K562 (cell line): Measurements from ENCODE around the gene ARAF. TPM values are rescaled to one million over a fixed set of nuclear protein-coding genes. Genes with fewer than 3 reads are reported as not detected.

ENCODE experiments used
- ASH1L ChIP-seq: fragments of 450-650 bp; IDR thresholded peaks from 2 replicates; pipeline ENCODE4 v1.6.1; 2018; ENCODE audit warnings: borderline replicate concordance, mild to moderate bottlenecking, low read depth; ENCODE audit not compliant: partially characterized antibody
- CEBPB ChIP-seq: fragments of 450-650 bp; IDR thresholded peaks from 2 replicates; pipeline ENCODE4 v1.6.1; 2016; ENCODE audit warnings: missing genetic modification characterization, missing compliant biosample characterization
- FOXK2 ChIP-seq, 2 experiments: fragments of 450-650 bp; IDR thresholded peaks in 1 of 2; conservative IDR thresholded peaks in 1 of 2; 2 replicates each; pipeline ENCODE4 v1.6.1; 2016; ENCODE audit warnings: low read depth in 2 of 2, mild to moderate bottlenecking in 1 of 2
- HNRNPL ChIP-seq: fragments of 200-400 bp; formaldehyde crosslinking; IDR thresholded peaks from 2 replicates; pipeline ENCODE4 v1.6.1; 2017; ENCODE audit warnings: low read depth, mild to moderate bottlenecking, low read length
- MLLT1 ChIP-seq, 2 experiments: fragments of 450-650 bp; IDR thresholded peaks; 2 replicates each; pipeline ENCODE4 v1.6.1; 2016
- PHB ChIP-seq: fragments of 250-450 bp; sonication (Bioruptor Pico); IDR thresholded peaks from 2 replicates; pipeline ENCODE4 v1.5.0; 2021
- POLR2A ChIP-seq: fragments of 450-650 bp; conservative IDR thresholded peaks from 2 replicates; pipeline ENCODE4 v1.6.1; 2016
- POLR2AphosphoS5 ChIP-seq: IDR thresholded peaks from 2 replicates; pipeline ENCODE4 v1.6.1; 2011; ENCODE audit warnings: mild to moderate bottlenecking, low read depth, low read length, moderate library complexity; ENCODE audit not compliant: control insufficient read depth, insufficient read depth
- PRPF4 ChIP-seq: fragments of 200-400 bp; formaldehyde crosslinking; IDR thresholded peaks from one replicate; pipeline ENCODE4 v1.6.1; 2017; ENCODE audit warnings: low read length, low read depth, mild to moderate bottlenecking; ENCODE audit not compliant: insufficient read depth, poor library complexity, severe bottlenecking
- PTTG1 ChIP-seq: fragments of 450-650 bp; IDR thresholded peaks from 2 replicates; pipeline ENCODE4 v1.6.1; 2016; ENCODE audit warnings: low read depth, mild to moderate bottlenecking, missing genetic modification characterization, missing compliant biosample characterization
- SUPT5H ChIP-seq: fragments of 450-650 bp; IDR thresholded peaks from 2 replicates; pipeline ENCODE4 v1.6.1; 2016
- TCF7 ChIP-seq: sonication (generic); IDR thresholded peaks from 2 replicates; pipeline ENCODE4 v1.6.1; 2016; ENCODE audit warnings: antibody characterized with exemption, borderline replicate concordance
- VEZF1 ChIP-seq: fragments of 200-800 bp; sonication (Bioruptor generic); IDR thresholded peaks from 2 replicates; pipeline ENCODE4 v1.6.1; 2017; ENCODE audit warnings: missing genetic modification characterization, missing compliant biosample characterization
- ZNF431 ChIP-seq: sonication (generic); formaldehyde crosslinking; IDR thresholded peaks from 2 replicates; pipeline ENCODE4 v1.8.0; 2022; ENCODE audit warnings: mild to moderate bottlenecking, missing genetic modification reagents
- polyA plus RNA-seq, 8 experiments: library from polyadenylated mRNA; depleted of rRNA in 4 of 8; stranded (reverse) in 5 of 8; unstranded in 3 of 8; fragments of >200 nt; fragmentation: Nextera tagmentation in 2 of 8; fragmentation: Illumina TruSeq in 1 of 8; extraction: Ambion mirVana in 2 of 8; extraction: Trizol in 1 of 8; gene quantifications; 2 replicates each; pipeline versions ENCODE4 v1.2.1 to v1.2.3, GENCODE V29; 2011 to 2014; ENCODE audit warnings: inconsistent platforms in 1 of 8, missing spikeins in 1 of 8
- total RNA-seq, 7 experiments: library from RNA; depleted of rRNA in 6 of 7; stranded (reverse); fragments of >200 nt in 6 of 7; fragmentation: Illumina TruSeq in 2 of 7; extraction: Trizol in 2 of 7; gene quantifications; 2 replicates each; pipeline versions ENCODE4 v1.2.1 to v1.2.3, GENCODE V29; 2011 to 2021; ENCODE audit warnings: low replicate concordance in 1 of 7

Gene ARAF
- total and polyA plus RNA-seq, 9 of the 15 experiments (the other 6 are each of a cell fraction or from before 2014, with no cell fraction given), result 5.5 to 70.0 (median 29.4) TPM

GRCh38 chrX:47556045-47556623 lies 4.9 kb upstream of the ARAF start (continued):
- TF ChIP-seq CEBPB (tag) (peak; percentile 46), POLR2AphosphoS5 (0 out of 2 replicates have a peak, but pooled peaks have one; percentile 44), ZNF431 (CRISPR knock-in tag) (no peak), SUPT5H (peak; percentile 67), ASH1L (peak; percentile 91), MLLT1 (IDR thresholded peaks at IDR 0.05) (peak in 1 of 2 experiments; percentile 35; a peak in 1 of 4 replicates), PTTG1 (no peak), PRPF4 (no peak), FOXK2 (conservative IDR thresholded peaks at IDR 0.05 in 1 of 2, IDR thresholded peaks at IDR 0.05 in 1 of 2; ENCODE audit: low read depth in 2 of 2) (peak in 1 of 2 experiments; percentile 19; a peak in 1 of 4 replicates), PHB (CRISPR knock-in tag) (0 out of 2 replicates have a peak, but pooled peaks have one; percentile 50), TCF7 (no peak), POLR2A (peak; percentile 72), VEZF1 (CRISPR knock-in tag) (peak; percentile 83), HNRNPL (no peak)
